Measurements from ENCODE around the gene CDK5R2.

The CDK5R2 gene

DNA sequence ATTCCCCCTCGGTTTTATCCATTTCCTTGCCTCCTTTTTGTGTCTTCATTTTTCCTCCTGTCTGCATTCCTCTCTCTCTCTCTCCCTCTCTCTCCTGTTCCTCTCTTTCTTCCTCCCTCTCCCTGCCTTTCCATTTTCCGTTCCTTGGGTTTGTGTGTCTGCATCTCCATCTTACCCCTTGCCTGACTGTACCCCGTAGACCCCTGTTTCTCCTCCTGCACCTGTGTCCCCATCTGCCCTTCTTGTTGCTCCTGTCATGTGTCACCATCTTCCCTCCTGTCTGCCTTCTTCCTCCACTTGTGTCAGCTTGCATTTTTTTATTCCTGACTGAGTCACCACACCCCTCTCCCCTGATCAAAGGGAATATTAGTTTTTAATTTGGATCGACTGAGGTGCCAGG, 1.8 kb downstream of the CDK5R2 start:
- FAIRE-seq = no peak
- DNase-seq (ENCODE audit: extremely low spot score, insufficient read length, low read depth) = no peak

DNA sequence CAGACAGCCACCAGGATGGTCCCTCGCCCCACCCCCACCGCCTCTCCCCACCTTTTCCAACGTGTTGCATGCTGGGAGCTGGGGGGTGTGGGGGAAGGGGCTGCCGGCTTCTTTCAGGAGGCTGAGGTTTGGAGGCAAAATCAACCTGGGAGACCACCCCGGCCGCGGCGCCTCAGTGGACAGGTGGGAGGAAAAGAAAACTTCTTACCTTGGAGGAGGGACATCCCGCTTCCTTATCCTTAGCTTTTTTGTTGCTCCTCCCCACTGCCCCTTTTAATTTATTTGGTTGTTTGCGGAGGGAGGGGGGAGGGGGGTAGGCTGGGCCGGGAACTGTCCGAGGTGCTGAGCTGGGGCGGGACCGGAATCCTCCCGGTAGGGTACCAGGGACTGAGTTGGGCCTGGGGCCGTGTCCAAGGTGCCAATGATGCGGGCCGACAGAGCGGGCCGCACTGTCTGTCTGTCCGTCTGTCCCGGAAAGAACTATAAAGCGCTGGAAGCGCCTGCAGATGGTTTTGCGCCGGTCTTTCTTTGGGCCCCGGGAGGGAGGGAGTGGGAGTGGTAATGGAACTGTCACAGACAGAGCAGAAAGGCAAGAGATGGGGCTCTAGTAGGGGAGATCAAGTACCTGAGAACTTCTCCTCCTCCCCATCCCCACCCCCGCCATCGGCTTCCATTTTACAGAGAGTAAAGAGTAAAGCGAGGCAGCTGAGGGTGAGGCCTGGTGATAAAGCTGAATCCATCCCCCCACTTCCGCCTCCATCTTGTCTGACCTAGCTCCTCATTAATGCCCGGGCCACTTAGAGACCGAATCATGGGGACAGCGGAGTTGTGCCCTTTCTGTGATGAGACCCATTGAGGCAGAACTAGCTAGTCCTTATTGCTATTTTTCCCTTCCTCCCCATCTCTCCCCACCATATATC, 2.4 kb downstream of the CDK5R2 start:
- FAIRE-seq = no peak

GRCh38 chr2:218962859-218963492, 3.5 kb downstream of the CDK5R2 start:
- no peak for FAIRE-seq
- no peak for DNase-seq (ENCODE audit: extremely low spot score, insufficient read length, low read depth)

More for the DNA sequence above, 2.4 kb downstream of the CDK5R2 start:
- no peak for DNase-seq (ENCODE audit: extremely low spot score, insufficient read length, low read depth)

DNA sequence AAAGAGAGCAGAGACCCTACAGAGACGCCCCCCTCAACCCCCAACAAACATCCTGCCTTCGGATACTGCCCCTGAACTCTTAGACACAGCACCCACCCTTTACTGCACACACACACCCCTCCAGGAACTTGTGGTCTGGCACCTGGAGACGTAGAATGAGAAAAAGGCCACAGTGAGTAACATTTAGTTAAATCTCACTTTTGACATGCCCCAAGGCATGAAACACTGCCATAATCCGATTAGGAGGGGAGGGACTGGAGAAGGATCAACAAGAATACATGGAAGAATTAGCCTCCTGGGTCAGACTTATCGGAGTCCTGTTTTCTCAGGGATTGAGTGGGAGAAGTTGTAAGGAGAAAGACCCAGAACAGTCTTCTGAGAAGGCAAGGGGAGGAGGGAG, 4.1 kb downstream of the CDK5R2 start:
- no peak for DNase-seq (ENCODE audit: extremely low spot score, insufficient read length, low read depth)
- FAIRE-seq = no peak

DNA sequence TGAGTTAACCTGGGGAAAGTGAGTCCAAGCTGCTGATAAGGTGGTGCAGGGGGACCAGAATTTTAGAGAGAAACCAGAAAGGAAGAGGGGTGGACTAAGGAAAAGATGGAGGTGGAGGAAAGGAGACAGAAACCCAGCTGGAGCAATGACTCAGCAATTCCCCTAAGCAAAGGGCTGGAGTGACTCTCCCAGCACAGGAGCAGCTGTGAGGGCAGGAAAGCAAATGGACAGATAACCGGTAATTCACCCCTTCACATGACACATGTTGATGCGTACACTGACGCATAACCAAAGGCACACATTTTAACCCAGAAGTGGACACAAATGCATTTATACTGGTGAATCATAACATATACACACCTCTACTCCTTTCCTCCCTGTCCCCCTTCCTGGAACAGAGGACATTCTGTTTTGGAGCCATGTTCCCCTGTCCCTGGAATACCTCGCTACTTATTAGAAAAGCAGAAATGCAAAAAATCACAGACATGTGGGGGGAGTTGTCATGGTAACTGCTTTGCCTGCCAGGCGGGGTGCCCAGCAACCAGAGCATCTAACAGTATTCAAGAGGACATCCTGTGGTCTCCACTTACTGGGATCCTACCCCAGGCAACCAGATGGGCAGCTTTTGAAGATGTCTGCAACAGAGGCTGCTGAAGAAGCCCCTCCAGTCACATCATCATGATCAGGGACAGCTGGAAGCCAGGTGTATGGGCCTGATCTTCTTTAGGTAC, 4.7 kb downstream of the CDK5R2 start:
- DNase-seq (ENCODE audit: extremely low spot score, insufficient read length, low read depth) = no peak
- FAIRE-seq = no peak

DNA sequence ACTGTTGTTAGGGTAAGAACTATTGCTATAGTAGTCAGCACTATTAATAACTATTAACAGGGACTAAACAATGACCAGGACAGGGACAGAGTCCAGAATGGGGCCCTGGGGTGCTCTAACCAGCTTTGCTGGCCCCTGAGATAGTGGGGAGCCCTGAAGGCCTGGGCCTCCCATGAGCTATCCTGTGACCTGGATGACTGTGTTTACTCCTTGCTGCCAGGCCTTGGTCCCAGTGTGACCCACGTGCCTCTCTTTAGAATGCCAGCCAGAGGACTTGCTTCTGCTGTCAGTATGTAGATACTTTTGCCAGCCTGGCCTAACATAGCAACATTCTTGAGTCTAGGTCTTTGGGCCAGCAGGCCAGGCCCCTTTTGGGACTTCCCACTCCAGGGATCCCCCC, 11.4 kb downstream of the CDK5R2 start:
- FAIRE-seq = no peak
- DNase-seq (ENCODE audit: extremely low spot score, insufficient read length, low read depth) = no peak

GRCh38 chr2:218975060-218975777, 15.8 kb downstream of the CDK5R2 start:
- no peak for DNase-seq (ENCODE audit: extremely low spot score, insufficient read length, low read depth)
- no peak for FAIRE-seq

DNA sequence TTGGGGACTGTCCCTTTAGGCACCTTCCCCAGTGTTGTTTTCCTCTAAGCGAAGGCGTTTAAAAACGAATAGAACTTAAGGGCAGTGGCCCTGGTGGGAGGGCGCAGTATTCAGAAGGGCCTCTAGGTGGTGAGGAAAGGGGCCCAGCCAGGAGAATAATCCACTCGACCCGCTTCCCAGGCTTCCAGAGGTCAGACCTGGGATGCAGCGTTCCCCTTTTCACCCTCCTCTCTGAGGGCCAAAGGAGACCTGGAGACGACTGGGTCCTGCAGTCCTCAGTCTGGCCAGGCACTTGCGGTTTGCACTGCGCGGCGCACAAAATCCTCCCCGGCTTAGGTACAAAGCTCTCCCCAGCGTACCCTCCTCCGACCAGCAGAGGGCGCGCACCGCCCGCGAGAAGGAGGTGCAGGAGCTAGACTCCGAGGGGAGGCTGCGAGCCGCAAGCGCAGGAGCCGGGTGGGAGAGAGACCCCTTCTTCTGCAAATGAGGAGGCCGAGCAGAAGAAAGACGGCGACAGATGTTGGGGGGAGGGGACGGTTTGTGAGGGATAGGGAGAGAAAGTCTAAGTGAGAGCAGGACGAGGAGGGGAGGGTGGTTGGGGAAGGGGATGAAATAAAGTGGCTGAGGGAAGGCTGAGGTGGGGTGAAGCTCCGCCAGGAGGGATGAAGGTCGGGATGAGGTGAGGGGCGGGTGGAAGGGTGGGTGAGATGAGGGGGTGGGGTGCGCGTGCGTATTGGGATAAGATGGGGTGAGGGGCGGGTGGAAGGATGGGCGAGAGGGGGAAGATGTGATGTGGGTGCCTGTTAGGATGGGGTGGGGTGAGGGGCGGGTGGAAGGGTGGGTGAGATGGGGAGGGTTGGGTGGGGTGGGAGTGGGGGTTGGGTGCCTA, 20.6 kb downstream of the CDK5R2 start:
- FAIRE-seq = peak; percentile 86

DNA sequence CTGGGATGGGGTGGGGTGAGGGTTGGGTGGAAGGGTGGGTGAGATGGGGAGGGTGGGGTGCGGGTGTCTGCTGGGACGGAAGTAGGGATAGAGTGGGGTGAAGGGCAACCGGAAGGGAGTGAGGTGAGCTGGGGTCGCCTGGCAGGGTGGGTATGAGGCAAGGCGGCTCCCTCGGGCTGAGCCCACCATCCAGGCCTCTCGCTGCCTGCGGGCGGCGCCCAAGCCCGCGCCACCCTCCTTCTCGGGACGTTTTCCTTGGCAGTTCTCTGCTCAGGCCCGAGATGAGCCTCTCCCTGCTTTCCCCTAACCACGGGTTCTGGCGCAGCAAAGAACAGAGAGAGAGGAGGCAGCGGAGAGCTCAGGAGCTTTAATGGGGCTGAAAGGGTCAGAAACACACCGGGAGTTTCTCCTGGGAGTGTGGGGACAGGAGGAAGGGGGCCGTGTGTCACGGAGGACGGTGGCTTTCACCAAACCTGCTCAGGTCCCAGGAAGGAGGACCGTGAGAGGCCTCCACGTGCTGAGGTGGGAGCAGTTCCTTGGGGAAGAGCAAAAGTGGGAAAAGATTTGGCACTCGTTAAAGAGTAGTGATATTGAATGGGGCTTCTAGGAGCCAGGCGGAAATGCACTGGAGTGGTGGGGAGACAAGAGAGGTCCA, 21.4 kb downstream of the CDK5R2 start:
- no peak for FAIRE-seq
- DNase-seq (ENCODE audit: extremely low spot score, insufficient read length, low read depth) = no peak

More for the DNA sequence above, 20.6 kb downstream of the CDK5R2 start:
- peak; percentile 71 for DNase-seq (ENCODE audit: extremely low spot score, insufficient read length, low read depth)

GRCh38 chr2:218981390-218981880, 22.0 kb downstream of the CDK5R2 start:
- DNase-seq (ENCODE audit: extremely low spot score, insufficient read length, low read depth) (no peak), FAIRE-seq (no peak)

GRCh38 chr2:218981881-218982585, 22.6 kb downstream of the CDK5R2 start:
- DNase-seq (ENCODE audit: extremely low spot score, insufficient read length, low read depth) (no peak), FAIRE-seq (no peak)

DNA sequence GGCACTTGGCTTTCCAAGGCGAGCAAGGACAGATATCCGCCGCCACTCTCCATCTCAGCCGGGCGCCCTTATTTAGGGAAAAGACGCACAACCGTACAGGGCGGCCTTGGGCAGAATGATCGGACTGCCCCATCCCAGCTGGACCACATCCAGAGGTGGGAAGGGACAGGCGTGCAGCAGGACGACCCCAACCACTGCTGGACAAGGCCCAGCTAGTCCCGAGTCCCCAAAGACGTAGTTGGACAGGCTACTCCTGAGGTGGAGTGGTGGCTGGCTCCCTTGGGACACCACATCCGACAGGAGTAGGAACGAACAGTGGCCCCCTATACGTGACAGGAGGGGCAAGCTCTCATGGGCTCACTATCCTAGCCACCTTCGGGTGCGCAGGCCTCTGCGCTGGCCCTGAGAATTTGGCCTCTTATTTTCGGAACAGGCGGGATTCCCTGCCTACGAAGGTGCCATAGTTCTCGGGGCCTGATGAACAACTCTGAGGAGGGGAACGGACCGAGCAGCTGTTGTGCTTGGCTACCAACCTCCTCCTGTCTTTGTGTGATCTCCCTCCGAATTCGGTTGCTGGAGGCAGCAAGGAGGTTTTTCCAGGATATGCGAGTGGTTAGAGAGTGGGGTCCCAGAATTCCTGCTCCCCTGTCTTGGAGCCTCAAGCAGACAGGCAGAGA, 23.3 kb downstream of the CDK5R2 start:
- no peak for DNase-seq (ENCODE audit: extremely low spot score, insufficient read length, low read depth)
- no peak for FAIRE-seq

DNA sequence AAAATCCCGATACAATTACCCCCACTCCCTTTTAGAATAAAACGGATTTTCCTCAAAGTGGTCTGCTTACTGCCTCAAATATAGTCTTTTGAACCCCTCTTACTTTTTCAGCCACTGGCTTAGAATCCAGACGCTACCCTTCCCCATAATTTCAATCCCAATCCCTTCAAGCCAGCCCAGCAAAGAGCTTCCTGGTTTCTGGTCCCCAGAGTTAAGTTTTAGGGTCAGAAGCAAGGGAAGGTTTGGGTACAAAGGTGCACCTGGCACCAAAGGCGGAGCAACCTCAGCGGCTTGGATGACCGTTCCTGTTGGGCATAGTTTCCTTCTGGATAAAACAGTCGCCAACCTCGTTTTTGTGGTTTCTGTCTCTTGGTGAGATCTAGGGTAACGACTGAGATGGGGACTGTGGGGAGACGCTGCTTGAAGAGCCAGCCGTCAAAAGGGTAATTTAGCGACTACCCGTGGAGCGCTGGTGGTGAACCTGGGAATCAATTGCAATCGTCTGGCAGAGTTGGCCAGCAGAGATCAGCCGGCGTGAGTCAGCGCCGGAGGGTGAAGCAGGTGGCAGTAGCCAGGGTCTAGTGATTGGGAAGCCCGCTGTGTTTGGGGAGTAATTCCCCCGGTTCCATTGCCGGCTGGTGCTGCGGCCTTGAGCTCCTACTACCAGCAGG, 23.9 kb downstream of the CDK5R2 start:
- FAIRE-seq (no peak), DNase-seq (ENCODE audit: extremely low spot score, insufficient read length, low read depth) (no peak)

- no peak for FAIRE-seq
Observed at GRCh38 chr2:218983934-218984238, 24.4 kb downstream of the CDK5R2 start.

GRCh38 chr2:218984239-218985020, 25.0 kb downstream of the CDK5R2 start:
- DNase-seq (ENCODE audit: extremely low spot score, insufficient read length, low read depth) (no peak), FAIRE-seq (no peak)

More at GRCh38 chr2:218983934-218984238, 24.4 kb downstream of the CDK5R2 start:
- DNase-seq (ENCODE audit: extremely low spot score, insufficient read length, low read depth) = no peak

DNA sequence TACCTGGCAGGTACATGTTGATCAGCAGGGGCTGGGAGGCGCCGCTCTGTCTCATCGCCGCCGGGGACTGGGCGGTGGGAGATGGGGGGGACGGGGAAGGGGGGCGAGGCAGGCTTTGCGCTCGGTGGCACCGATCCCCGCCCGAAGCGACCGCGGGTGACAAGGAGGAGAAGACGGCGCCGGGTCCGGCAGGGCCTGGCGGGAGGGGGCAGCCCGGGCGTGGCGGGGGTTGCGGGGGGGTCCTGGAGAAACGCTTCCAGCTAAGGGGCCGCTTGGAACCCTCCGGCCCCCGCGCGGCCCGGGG, 25.5 kb downstream of the CDK5R2 start, which contains the start of gene FEV:
TSS of gene FEV (minus strand) at position 164 of the 304 bp plus-strand sequence. CDS start at position 55, 109 bp downstream.
- FAIRE-seq (no peak), DNase-seq (ENCODE audit: extremely low spot score, insufficient read length, low read depth) (no peak)
